ENCODE measurements around the gene IGSF10. TPM values are rescaled to one million over a fixed set of nuclear protein-coding genes. Genes with fewer than 3 reads are reported as not detected.

The IGSF10 gene
- total RNA-seq, result 27.7 and 58.1 TPM in 2 replicates

GRCh38 chr3:151460774-151461450 is at the start of gene IGSF10:
TSS of gene IGSF10 (minus strand) at chr3:151461061. CDS start at chr3:151458709, 2,352 bp downstream.

Small RNA genes lying within 50 kb of the gene (small RNA-seq; reads per million reads assigned to genes)
- gene AC117454.1, result not detected

Other genes starting within 250 kb of the IGSF10 start
- gene P2RY14, start 182.5 kb downstream of the IGSF10 start, total RNA-seq, result 0.16 TPM in 1 of 2 replicates, not detected in the other
- 0.16 TPM in 1 of 2 replicates, not detected in the other for gene GPR87, start 144.2 kb downstream of the IGSF10 start, total RNA-seq
- not detected in 2 replicates for gene P2RY13, start 131.5 kb downstream of the IGSF10 start, total RNA-seq
- gene P2RY12, start 76.3 kb downstream of the IGSF10 start, total RNA-seq, result not detected in 2 replicates